ENCODE results near the gene MIA3.

GRCh38 chr1:222706815-222707214 is 88.9 kb downstream of the MIA3 start:
- TF ChIP-seq YY1 (IDR thresholded peaks at IDR 0.05; ENCODE audit: insufficient read depth, insufficient read length) (no peak), ZNF274 (IDR thresholded peaks at IDR 0.05; ENCODE audit: low read depth, low read length) (no peak)
